GM19099 (cell line): ENCODE results near the gene TNFAIP8.

ENCODE experiments used
- POLR2A ChIP-seq: IDR thresholded peaks from 3 replicates; pipeline ENCODE4 v1.6.1; 2011; ENCODE audit warnings: low read depth; ENCODE audit not compliant: insufficient read length; ENCODE audit errors: extremely low read depth

TNFAIP8 gene

DNA sequence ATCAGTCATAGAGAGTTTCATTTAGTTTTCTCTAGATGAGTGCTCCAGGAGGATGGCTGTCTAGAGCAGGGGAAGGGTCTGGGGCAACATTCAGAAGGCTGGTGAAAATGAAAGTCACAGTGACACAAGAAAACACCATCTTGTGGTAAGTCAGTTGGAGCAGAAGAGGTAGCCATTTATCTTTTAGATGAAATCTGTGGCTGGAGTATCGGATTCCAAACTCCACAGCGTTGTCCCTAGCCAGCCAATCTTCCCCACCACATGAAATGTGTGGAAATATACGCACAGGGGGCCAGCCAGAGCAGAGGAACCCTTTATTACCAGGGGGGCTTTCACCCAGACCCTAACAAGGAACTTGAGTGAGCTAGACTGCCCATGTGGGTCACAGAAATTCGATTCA, 15.9 kb upstream of the TNFAIP8 start:
- TF ChIP-seq POLR2A, result no peak

GRCh38 chr5:119340597-119341218, 15.1 kb upstream of the TNFAIP8 start:
- TF ChIP-seq POLR2A, result peak; percentile 47

DNA sequence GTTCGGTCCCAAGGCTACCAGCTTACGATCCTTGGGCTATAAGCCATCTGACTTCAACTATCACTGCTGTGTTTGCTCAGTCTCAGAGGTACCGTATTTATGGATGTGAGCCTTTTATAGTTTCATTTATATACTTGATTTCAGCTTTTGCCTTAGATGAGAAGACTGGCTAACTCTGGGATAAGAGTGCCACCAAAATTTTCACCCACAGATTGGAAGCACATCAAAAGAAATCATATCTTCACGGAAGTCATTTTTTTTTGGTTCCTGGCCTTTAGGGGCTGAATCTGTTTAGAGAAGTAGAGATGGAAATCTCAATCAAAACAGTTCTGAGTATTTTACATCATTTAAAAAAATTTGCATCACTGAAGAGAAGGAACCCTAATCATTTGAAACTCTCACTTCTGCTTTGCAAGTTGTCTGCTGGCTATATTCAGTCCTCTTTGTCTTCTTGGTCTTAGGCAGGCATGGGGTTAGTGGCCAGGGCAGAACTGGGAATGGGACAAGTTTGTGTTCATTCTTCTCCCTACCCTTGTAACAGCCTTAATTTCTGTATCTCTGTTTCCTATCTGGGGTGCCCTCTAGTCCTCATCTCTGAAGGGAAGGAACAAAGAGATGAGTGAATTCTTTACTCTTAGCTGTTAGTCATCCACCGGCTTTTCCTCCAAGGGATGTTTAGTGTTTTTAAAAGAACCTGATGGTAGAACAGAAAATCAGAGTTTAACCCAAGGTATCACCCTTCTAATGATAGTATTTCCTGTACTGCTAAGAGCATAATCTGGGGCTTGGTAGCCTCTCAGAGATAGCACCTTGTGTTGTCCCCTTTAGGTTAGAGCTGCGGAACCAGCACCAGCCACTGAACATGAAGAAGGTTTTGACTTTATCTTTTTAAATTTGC, 14.1 kb upstream of the TNFAIP8 start:
- TF ChIP-seq POLR2A, result peak; percentile 62

DNA sequence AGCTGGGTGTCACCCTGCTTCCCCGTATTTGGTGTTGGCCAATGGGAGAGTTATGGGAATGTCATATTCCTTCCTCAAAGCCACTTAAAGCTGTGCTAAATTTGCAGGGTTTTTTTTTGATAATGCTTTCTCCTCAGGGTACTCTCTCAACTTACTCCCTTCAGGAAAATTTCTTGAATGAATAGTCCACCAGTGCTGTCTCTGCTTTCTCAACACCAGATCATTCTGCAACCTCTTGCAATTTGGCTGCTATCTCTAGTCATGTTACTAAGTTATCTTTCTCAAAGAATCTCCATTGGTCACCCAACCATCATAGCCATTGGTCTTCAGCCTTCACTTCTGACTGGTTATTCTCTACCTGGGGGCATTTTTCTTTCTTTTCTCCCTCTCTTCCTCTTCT, 13.4 kb upstream of the TNFAIP8 start:
- TF ChIP-seq POLR2A, result no peak

- TF ChIP-seq POLR2A, result no peak
Observed at GRCh38 chr5:119343052-119343451, 12.8 kb upstream of the TNFAIP8 start.

DNA sequence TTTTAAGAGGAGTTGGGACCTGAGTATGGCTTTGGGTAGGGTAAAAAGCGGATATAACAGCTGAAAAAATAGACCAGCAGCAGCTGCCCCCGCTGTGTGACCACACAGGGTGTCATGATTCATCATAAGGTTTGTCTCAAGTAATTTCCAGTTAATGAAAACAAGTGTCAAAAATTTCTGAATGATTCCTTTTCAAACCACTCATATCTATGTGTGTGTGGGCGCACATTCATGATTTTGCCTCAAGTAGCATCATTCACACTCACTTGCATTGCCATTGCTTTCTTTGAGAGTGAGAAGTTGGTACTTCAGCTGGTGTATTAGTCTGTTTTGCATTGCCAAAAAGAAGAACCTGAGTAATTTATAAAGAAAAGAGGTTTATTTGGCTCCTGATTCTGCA, 12.1 kb upstream of the TNFAIP8 start:
- TF ChIP-seq POLR2A, result no peak

DNA sequence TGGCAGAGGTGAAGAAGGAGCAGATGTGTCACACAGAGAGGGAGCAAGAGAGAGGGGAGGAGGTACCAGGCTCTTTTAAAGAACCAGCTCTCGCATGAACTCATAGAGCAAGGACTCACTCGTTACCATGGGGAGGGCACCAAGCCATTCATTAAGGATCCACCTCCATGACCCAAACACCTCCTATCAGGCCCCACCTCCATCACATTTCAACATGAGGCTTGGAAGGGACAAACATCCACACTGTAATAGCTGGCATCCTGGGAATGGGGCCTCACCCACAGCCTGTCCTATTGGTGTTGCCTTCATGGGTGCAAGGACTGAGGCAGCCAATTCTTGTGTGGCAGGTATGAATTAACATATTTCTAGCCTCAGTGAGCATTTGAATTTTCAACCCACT, 11.6 kb upstream of the TNFAIP8 start:
- TF ChIP-seq POLR2A, result no peak

DNA sequence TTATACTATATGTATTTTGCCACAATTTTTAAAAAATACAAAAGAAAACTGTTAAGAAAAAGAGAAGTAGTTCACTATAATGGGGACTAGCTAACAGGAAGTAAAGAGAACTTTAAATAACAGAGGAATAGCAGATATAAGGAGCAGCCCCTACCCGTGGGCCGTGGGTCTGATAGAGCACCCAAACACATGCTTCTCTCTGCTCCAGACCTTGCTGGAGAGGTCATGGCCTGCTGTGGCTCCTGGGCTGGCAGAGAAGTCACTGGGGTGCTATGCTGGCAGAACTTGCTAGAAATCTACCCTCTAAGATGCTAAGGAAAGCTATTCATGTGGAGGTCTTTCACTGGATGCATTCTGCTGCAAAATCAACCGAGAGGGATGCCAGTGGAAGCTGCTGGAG, 10.0 kb upstream of the TNFAIP8 start:
- TF ChIP-seq POLR2A, result no peak

- no peak for TF ChIP-seq POLR2A
Observed at GRCh38 chr5:119346394-119346793, 9.4 kb upstream of the TNFAIP8 start.

DNA sequence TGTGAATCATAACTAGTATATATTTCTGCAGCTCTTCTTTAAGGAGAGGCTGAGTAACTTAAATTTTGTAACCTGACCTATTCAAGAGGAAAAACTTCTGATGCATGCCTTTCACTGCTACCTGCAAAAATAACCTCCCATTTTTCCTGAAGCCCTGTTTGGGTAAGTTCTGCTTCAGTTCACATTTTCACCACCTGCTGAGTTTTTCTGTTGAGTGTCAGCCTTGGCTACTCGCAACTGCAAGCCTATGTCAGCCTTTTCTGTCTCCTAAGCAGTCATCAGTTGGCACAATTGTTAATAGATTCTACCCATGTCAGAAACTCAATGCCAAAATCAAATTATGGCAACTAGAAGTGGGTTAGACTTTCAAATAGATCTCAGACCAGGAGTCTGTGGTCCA, 8.2 kb upstream of the TNFAIP8 start:
- no peak for TF ChIP-seq POLR2A

DNA sequence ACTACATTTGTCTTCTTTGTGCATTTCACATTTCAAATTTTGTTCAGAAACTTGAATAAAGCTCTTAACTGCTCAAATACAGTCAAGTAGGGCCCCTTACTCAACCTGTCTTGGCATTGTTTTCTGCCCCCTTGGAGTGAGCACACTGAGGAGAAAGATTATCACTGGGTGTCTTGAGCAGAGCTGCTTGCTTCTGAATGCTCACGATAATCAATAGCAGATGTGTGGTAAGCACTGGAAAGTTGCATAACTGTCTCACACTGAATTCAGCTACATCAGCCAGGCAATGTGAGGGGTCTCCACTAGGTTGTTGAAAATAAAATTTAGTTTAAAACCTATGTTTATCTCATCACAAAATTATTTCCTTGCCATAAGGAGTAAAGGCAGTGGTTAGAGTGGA, 7.8 kb upstream of the TNFAIP8 start:
- TF ChIP-seq POLR2A, result no peak

DNA sequence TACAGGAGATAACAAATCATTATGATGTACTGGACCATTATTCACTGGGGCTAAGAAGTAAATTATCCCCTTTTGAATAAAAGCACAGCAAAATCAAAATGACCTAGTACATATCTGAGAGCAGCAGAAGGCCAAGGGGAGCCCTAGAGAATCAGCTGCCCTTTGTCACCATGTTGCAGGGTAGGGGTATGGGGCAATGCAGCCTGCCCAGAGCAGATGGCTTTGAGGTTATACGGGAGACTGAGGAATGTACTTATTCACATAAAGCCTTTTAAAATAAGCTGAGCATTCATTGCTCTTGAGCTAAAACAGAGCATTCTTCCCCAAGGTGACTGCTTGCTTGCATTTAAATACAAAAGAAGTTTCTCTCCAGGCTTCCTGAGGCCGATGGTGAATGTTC, 2.6 kb upstream of the TNFAIP8 start:
- no peak for TF ChIP-seq POLR2A

- peak; percentile 52 for TF ChIP-seq POLR2A
Observed at GRCh38 chr5:119353686-119354366, 2.0 kb upstream of the TNFAIP8 start.

DNA sequence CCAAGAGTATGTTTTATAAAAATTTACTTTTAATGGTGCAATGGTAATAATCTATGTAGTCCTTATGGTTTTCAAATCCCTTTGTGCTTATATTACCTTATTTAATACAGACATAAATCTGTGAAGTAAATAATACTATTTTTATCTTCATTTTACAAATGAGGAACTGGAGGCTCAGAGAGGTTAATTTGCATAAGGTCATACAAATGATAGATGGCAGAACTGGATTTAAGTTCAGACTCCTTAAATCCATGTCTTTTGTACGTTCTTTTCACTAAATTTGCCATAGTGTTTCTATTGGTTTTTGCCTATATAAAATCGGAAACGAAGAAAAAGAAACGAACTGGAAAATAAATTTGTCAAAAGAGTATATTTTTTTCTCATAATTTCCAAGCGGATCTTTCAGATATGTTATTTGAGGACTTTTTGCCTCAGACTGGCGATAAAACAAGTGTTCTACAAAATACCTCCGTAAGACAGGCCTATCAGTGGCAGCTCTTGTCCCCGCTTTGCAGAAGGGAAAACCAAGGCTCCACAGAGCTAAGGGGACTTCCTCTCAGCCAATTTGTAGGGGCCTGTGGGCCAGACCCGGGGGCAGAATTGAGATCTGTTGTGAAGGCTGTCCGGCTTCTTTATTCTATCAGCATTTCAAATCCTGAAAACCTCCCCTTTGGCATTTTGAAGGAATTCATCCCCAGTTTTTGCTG, 1.1 kb upstream of the TNFAIP8 start:
- TF ChIP-seq POLR2A, result no peak

GRCh38 chr5:119355244-119355638, 578 bp upstream of the TNFAIP8 start:
- no peak for TF ChIP-seq POLR2A
